WTC11 (cell line): ENCODE results near the gene NLGN1. TPM values are rescaled to one million over a fixed set of nuclear protein-coding genes. Genes with fewer than 3 reads are reported as not detected.

ENCODE experiments used
- ATAC-seq: fragments of 200-7000 bp; cut with Tn5 transposase; 2 replicates; pipeline ENCODE4 v1.10.0; 2021; ENCODE audit warnings: mild to moderate bottlenecking, moderate library complexity
- CTCF ChIA-PET: fragments of 300-600 bp; sonication (Branson Sonifier 250); formaldehyde crosslinking; loops from one replicate; lab custom pipeline; 2021; ENCODE audit warnings: antibody characterized with exemption; lab: Charles Lee
- POLR2A ChIA-PET: fragments of 350-600 bp; sonication (Branson Sonifier 250); formaldehyde crosslinking; loops from one replicate; lab custom pipeline; 2021; ENCODE audit warnings: antibody characterized with exemption; lab: Charles Lee
- DNase-seq: peaks from one replicate; pipeline ENCODE4 v3.0.0; 2021; ENCODE audit warnings: low spot score
- H3K27ac Mint-ChIP-seq: 2 replicates; pipeline ENCODE4 v1.8.0; 2021; ENCODE audit warnings: mixed read lengths
- H3K27me3 Mint-ChIP-seq: 2 replicates; pipeline ENCODE4 v1.8.0; 2021; ENCODE audit warnings: low read depth, mild to moderate bottlenecking, moderate library complexity, mixed read lengths
- H3K36me3 Mint-ChIP-seq: 2 replicates; pipeline ENCODE4 v1.8.0; 2021; ENCODE audit warnings: mixed read lengths
- H3K4me1 Mint-ChIP-seq: 2 replicates; pipeline ENCODE4 v1.8.0; 2022; ENCODE audit warnings: mixed read lengths
- H3K4me3 Mint-ChIP-seq: 2 replicates; pipeline ENCODE4 v1.8.0; 2021; ENCODE audit warnings: mild to moderate bottlenecking, moderate library complexity, mixed read lengths
- H3K9me3 Mint-ChIP-seq: 2 replicates; pipeline ENCODE4 v1.8.0; 2021; ENCODE audit warnings: mixed read lengths
- ATF1 ChIP-seq: sonication (generic); formaldehyde crosslinking; IDR thresholded peaks from 2 replicates; pipeline ENCODE4 v1.8.1; 2023; ENCODE audit warnings: mild to moderate bottlenecking, moderate library complexity, missing genetic modification reagents
- ATF2 ChIP-seq: sonication (generic); formaldehyde crosslinking; IDR thresholded peaks from 2 replicates; pipeline ENCODE4 v1.8.1; 2022; ENCODE audit warnings: low read depth, missing genetic modification reagents, borderline replicate concordance
- CTCF ChIP-seq: fragments of 200-600 bp; IDR thresholded peaks from 2 replicates; pipeline ENCODE4 v1.8.0; 2022; ENCODE audit warnings: antibody characterized with exemption
- GABPB1 ChIP-seq: sonication (generic); formaldehyde crosslinking; IDR thresholded peaks from 2 replicates; pipeline ENCODE4 v1.8.1; 2023; ENCODE audit warnings: mild to moderate bottlenecking, missing genetic modification reagents
- HMGA2 ChIP-seq: fragments of 250-450 bp; sonication (Bioruptor Pico); IDR thresholded peaks from 2 replicates; pipeline ENCODE4 v1.4.0; 2021; ENCODE audit warnings: mild to moderate bottlenecking, moderate library complexity
- KAT7 ChIP-seq: sonication (generic); formaldehyde crosslinking; IDR thresholded peaks from 2 replicates; pipeline ENCODE4 v1.8.1; 2023; ENCODE audit warnings: missing genetic modification reagents, mild to moderate bottlenecking, borderline replicate concordance
- NFATC4 ChIP-seq: fragments of 250-450 bp; sonication (Bioruptor Pico); IDR thresholded peaks from 2 replicates; pipeline ENCODE4 v1.9.0; 2021; ENCODE audit warnings: mild to moderate bottlenecking
- SMAD4 ChIP-seq: sonication (generic); formaldehyde crosslinking; IDR thresholded peaks from 2 replicates; pipeline ENCODE4 v1.8.0; 2022; ENCODE audit warnings: mild to moderate bottlenecking, missing genetic modification reagents
- TP53 ChIP-seq: sonication (generic); formaldehyde crosslinking; IDR thresholded peaks from 2 replicates; pipeline ENCODE4 v1.8.1; 2023; ENCODE audit warnings: mild to moderate bottlenecking, missing genetic modification reagents
- USF1 ChIP-seq: sonication (generic); formaldehyde crosslinking; IDR thresholded peaks from 2 replicates; pipeline ENCODE4 v1.8.0; 2022; ENCODE audit warnings: mild to moderate bottlenecking, missing genetic modification reagents
- ZBTB43 ChIP-seq: sonication (generic); formaldehyde crosslinking; IDR thresholded peaks from 2 replicates; pipeline ENCODE4 v1.8.1; 2023; ENCODE audit warnings: mild to moderate bottlenecking, missing genetic modification reagents
- ZNF263 ChIP-seq: sonication (generic); formaldehyde crosslinking; IDR thresholded peaks from 2 replicates; pipeline ENCODE4 v1.8.1; 2022; ENCODE audit warnings: low read depth, mild to moderate bottlenecking, moderate library complexity, missing genetic modification reagents
- ZNF416 ChIP-seq: fragments of 250-450 bp; sonication (Bioruptor Pico); IDR thresholded peaks from 2 replicates; pipeline ENCODE4 v1.9.0; 2021; ENCODE audit warnings: mild to moderate bottlenecking, inconsistent platforms
- total RNA-seq: library from RNA; stranded (reverse); gene quantifications from 3 replicates; pipeline ENCODE4 v1.2.3, GENCODE V29; 2021
- TF ChIP-seq, protein P1 (sequence below): sonication (generic); formaldehyde crosslinking; IDR thresholded peaks from 2 replicates; pipeline ENCODE4 v1.8.0; 2022; ENCODE audit warnings: missing genetic modification reagents
- TF ChIP-seq, protein P2 (sequence below): sonication (generic); formaldehyde crosslinking; IDR thresholded peaks from 2 replicates; pipeline ENCODE4 v1.8.0; 2022; ENCODE audit warnings: mild to moderate bottlenecking, missing genetic modification reagents
- TF ChIP-seq, protein P3 (sequence below): sonication (generic); formaldehyde crosslinking; IDR thresholded peaks from 2 replicates; pipeline ENCODE4 v1.8.1; 2022; ENCODE audit warnings: mild to moderate bottlenecking, missing genetic modification reagents, moderate library complexity, borderline replicate concordance

NLGN1 gene
- total RNA-seq, 1 experiment from 2014 or later, result 12.4 TPM

DNA sequence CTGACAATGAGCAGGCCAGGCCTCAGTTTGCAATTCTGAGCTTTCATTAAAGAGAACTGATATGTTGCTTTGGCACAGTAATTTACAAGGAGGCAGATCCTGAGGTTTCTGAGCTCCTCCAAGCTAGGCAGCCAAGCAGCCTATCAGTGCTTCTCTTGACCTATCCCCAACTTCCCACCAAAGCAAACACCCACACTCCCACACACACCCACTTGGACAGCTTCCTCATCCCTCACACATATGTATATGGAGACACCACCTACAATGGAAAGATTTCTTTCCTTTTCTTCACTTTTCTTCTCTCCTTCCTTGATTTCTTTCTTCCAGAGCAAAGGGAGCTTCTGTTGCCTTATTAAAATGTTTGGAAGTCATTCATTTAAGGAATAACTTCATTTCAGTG, 217.0 kb downstream of the NLGN1 start:
- H3K27me3 Mint-ChIP-seq, result peaks cover 5% of the 10 kb centered on the region; the same call in 1 of the 2 replicates
- no peak overlapping the region for H3K27ac Mint-ChIP-seq
- H3K4me1 Mint-ChIP-seq, result peaks cover 14% of the 10 kb centered on the region
- no peaks in the 10 kb centered on the region for H3K36me3 Mint-ChIP-seq
- ChIA-PET CTCF (interaction anchor here (0.7 to 1.1 kb wide), 2 partner anchors 31 to 76 kb away, joined by 3 to 4 read pairs; no protein-coding TSS in a partner anchor), POLR2A (interaction anchor here (1.0 kb wide), 1 partner anchor 18 kb away, joined by 3 read pairs; no protein-coding TSS in a partner anchor)
- no peak for DNase-seq
- no peak for ATAC-seq
- TF ChIP-seq ZBTB43 (CRISPR knock-in tag), result no peak
- TF ChIP-seq KAT7 (CRISPR knock-in tag), result no peak
- TF ChIP-seq SMAD4 (CRISPR knock-in tag), result no peak
- TF ChIP-seq HMGA2 (CRISPR knock-in tag), result no peak
- no peak for TF ChIP-seq ZNF263
- TF ChIP-seq, protein P1, sequence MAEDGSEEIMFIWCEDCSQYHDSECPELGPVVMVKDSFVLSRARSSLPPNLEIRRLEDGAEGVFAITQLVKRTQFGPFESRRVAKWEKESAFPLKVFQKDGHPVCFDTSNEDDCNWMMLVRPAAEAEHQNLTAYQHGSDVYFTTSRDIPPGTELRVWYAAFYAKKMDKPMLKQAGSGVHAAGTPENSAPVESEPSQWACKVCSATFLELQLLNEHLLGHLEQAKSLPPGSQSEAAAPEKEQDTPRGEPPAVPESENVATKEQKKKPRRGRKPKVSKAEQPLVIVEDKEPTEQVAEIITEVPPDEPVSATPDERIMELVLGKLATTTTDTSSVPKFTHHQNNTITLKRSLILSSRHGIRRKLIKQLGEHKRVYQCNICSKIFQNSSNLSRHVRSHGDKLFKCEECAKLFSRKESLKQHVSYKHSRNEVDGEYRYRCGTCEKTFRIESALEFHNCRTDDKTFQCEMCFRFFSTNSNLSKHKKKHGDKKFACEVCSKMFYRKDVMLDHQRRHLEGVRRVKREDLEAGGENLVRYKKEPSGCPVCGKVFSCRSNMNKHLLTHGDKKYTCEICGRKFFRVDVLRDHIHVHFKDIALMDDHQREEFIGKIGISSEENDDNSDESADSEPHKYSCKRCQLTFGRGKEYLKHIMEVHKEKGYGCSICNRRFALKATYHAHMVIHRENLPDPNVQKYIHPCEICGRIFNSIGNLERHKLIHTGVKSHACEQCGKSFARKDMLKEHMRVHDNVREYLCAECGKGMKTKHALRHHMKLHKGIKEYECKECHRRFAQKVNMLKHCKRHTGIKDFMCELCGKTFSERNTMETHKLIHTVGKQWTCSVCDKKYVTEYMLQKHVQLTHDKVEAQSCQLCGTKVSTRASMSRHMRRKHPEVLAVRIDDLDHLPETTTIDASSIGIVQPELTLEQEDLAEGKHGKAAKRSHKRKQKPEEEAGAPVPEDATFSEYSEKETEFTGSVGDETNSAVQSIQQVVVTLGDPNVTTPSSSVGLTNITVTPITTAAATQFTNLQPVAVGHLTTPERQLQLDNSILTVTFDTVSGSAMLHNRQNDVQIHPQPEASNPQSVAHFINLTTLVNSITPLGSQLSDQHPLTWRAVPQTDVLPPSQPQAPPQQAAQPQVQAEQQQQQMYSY, result no peak
- H3K4me3 Mint-ChIP-seq, result no peak overlapping the region
- H3K9me3 Mint-ChIP-seq, result no peaks in the 10 kb centered on the region

- Mint-ChIP-seq H3K4me1 (peaks cover 14% of the 10 kb centered on the region), H3K36me3 (no peaks in the 10 kb centered on the region), H3K9me3 (no peaks in the 10 kb centered on the region), H3K27ac (no peak overlapping the region), H3K27me3 (peaks cover 5% of the 10 kb centered on the region; the same call in 1 of the 2 replicates), H3K4me3 (no peak overlapping the region)
- CTCF ChIA-PET, result interaction anchor here (0.7 kb wide), 1 partner anchor 9 kb away, joined by 3 read pairs; no protein-coding TSS in a partner anchor
- no peak for DNase-seq
- ATAC-seq, result no peak
- POLR2A ChIA-PET, result no interaction called here
- TF ChIP-seq ATF1 (CRISPR knock-in tag), result no peak
- no peak for TF ChIP-seq NFATC4
- no peak for TF ChIP-seq GABPB1 (CRISPR knock-in tag)
- no peak for TF ChIP-seq USF1
- no peak for TF ChIP-seq CTCF
- TF ChIP-seq, protein P2, sequence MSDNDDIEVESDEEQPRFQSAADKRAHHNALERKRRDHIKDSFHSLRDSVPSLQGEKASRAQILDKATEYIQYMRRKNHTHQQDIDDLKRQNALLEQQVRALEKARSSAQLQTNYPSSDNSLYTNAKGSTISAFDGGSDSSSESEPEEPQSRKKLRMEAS (CRISPR knock-in tag), result no peak
- TF ChIP-seq ATF2, result no peak
- no peak for TF ChIP-seq TP53 (CRISPR knock-in tag)
- TF ChIP-seq, protein P3, sequence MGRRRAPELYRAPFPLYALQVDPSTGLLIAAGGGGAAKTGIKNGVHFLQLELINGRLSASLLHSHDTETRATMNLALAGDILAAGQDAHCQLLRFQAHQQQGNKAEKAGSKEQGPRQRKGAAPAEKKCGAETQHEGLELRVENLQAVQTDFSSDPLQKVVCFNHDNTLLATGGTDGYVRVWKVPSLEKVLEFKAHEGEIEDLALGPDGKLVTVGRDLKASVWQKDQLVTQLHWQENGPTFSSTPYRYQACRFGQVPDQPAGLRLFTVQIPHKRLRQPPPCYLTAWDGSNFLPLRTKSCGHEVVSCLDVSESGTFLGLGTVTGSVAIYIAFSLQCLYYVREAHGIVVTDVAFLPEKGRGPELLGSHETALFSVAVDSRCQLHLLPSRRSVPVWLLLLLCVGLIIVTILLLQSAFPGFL (CRISPR knock-in tag), result no peak
- no peak for TF ChIP-seq ZNF416 (CRISPR knock-in tag)
Observed at GRCh38 chr3:173615661-173616060, 218.1 kb downstream of the NLGN1 start.
